Spleen (tissue), 13 donors: Measurements from ENCODE around the gene ATP1A2. TPM values are rescaled to one million over a fixed set of nuclear protein-coding genes. Genes with fewer than 3 reads are reported as not detected.
A peak's percentile ranks its signal among the peaks of the same experiment; 100 is the strongest.

Source experiments
- DNase-seq: peaks from one replicate; pipeline ENCODE4 v3.0.0-alpha.2; 2020
- H3K27ac ChIP-seq, 8 donors: fragments of 200-600 bp; sonication (generic) in 7 of 8; 1 replicate in 4 of 8; 2 replicates in 4 of 8; pipeline versions ENCODE4 v1.5.0 to v1.8.0; 2016 to 2021; ENCODE audit warnings: inconsistent platforms in 4 of 8, mild to moderate bottlenecking in 4 of 8, moderate library complexity in 1 of 8
- H3K27me3 ChIP-seq, 7 donors: fragments of 200-600 bp; sonication (generic) in 6 of 7; replicated peaks in 1 of 7; 1 replicate in 4 of 7; 2 replicates in 3 of 7; pipeline versions ENCODE4 v1.5.0 to v1.8.0; 2016 to 2021; ENCODE audit warnings: inconsistent platforms in 3 of 7, mild to moderate bottlenecking in 1 of 7
- H3K36me3 ChIP-seq, 6 donors: fragments of 200-600 bp; sonication (generic) in 5 of 6; 1 replicate in 4 of 6; 2 replicates in 2 of 6; pipeline versions ENCODE4 v1.5.0 to v1.8.0; 2016 to 2021; ENCODE audit warnings: inconsistent platforms in 2 of 6
- H3K4me1 ChIP-seq, 6 donors: fragments of 200-600 bp; sonication (generic) in 5 of 6; 1 replicate in 3 of 6; 2 replicates in 3 of 6; pipeline versions ENCODE4 v1.5.0 to v1.8.0; 2016 to 2021; ENCODE audit warnings: inconsistent platforms in 3 of 6
- H3K4me3 ChIP-seq, 8 donors: fragments of 200-600 bp; sonication (generic) in 7 of 8; 1 replicate in 4 of 8; 2 replicates in 4 of 8; pipeline versions ENCODE4 v1.5.0 to v1.8.0; 2016 to 2021; ENCODE audit warnings: inconsistent platforms in 4 of 8, mild to moderate bottlenecking in 4 of 8, moderate library complexity in 2 of 8
- H3K9me3 ChIP-seq, 8 donors: fragments of 200-600 bp; sonication (generic) in 7 of 8; 1 replicate in 4 of 8; 2 replicates in 4 of 8; pipeline versions ENCODE4 v1.5.0 to v1.8.0; 2016 to 2021; ENCODE audit warnings: inconsistent platforms in 4 of 8
- CTCF ChIP-seq, 11 experiments: fragments of 200-600 bp in 7 of 11; fragments of 450-650 bp in 4 of 11; sonication (generic) in 4 of 11; IDR thresholded peaks in 8 of 11; conservative IDR thresholded peaks in 3 of 11; 1 replicate in 7 of 11; 2 replicates in 4 of 11; pipeline versions ENCODE4 v1.4.0 to v1.8.0; 2016 to 2021; ENCODE audit warnings: antibody characterized with exemption in 11 of 11, inconsistent platforms in 4 of 11, mild to moderate bottlenecking in 1 of 11
- POLR2A ChIP-seq, 3 donors: fragments of 450-650 bp; IDR thresholded peaks; one replicate each; pipeline ENCODE4 v1.5.1; 2017; ENCODE audit warnings: antibody characterized with exemption in 3 of 3, mild to moderate bottlenecking in 1 of 3
- POLR2AphosphoS5 ChIP-seq, 3 donors: sonication (generic); formaldehyde crosslinking; IDR thresholded peaks; one replicate each; pipeline ENCODE4 v1.5.1; 2017; ENCODE audit warnings: antibody characterized with exemption in 3 of 3
- WGBS, 5 donors: extraction: QIAGEN DNeasy Blood & Tissue Kit in 3 of 5; methylation state at CpG; one replicate each; pipeline versions ENCODE4 v1.1.5 to v1.1.7; 2013 to 2018; 5-methylcytosine and 5-hydroxymethylcytosine counted together
- intact Hi-C: fragments of 100-400 bp; cut with DNase I; formaldehyde crosslinking; loops from one replicate; pipeline ENCODE4 v1.15.0; 2023; ENCODE audit warnings: low total_unique reads
- long read RNA-seq, 2 donors: transcript quantifications; one replicate each; lab custom pipeline, GENCODE V29; 2026
- polyA plus RNA-seq, 3 donors: library from polyadenylated mRNA; stranded (reverse); fragments of 200-250 nt; gene quantifications; one replicate each; pipeline ENCODE4 v1.2.1, GENCODE V29; 2013
- total RNA-seq, 7 donors: library from RNA; depleted of rRNA in 3 of 7; stranded (reverse); fragments of >200 nt in 3 of 7; fragmentation: NEBNext Ultra II Directional in 4 of 7; extraction: Animal tissue kit (Norgen Biotek cat#: 25700) in 4 of 7; gene quantifications; one replicate each; pipeline versions ENCODE4 v1.1.0 to v1.2.1, GENCODE V29; 2016 to 2021
- donor health status: healthy with polysubstance abuse.
- donor health status: DM: no; HTN: no; CAD: no; lungs with moderate emphysema.
- donor health status: DM: no; HTN: no; CAD: no.
- donor health status: Bipolar disorder and iron deficiency.
- donor health status: healthy.
- donor health status: DM: no; HTN: no; CAD: no.
- donor health status: DM: yes; HTN: yes; CAD: no.

The ATP1A2 gene
- 10 to 100 TPM in 1 of 7 donors, 1 to 10 TPM in 3, under 1 TPM in 3; 0.20 to 19.1 (median 1.1) TPM for total RNA-seq
- 1 to 10 TPM in 1 of 3 donors, under 1 TPM in 2; 0.13 to 1.7 (median 0.27) TPM for polyA plus RNA-seq
- long read RNA-seq, donor 1: 0 reads
- long read RNA-seq, donor 2: 0 reads

- Histone ChIP-seq H3K9me3 (no peaks in the 10 kb centered on the region), H3K27me3 (peaks cover 0 to 25% (median 0%) of the 10 kb centered on the region in 7 donors), H3K4me3 (peak within 1 kb of the TSS in 1 of 8 donors; percentile 0), H3K27ac (no peak within 1 kb of the TSS), H3K36me3 (no peaks in the 10 kb centered on the region), H3K4me1 (peaks cover 0 to 9% (median 0%) of the 10 kb centered on the region in 6 donors)
- TF ChIP-seq POLR2AphosphoS5 (IDR thresholded peaks at IDR 0.05) (no peak), CTCF (IDR thresholded peaks at IDR 0.05 in 8 of 11, conservative IDR thresholded peaks at IDR 0.05 in 3 of 11) (no peak), POLR2A (IDR thresholded peaks at IDR 0.05) (no peak)
- DNase-seq: no peak
- intact Hi-C loops: no loop called here
- 50 to 60% (median 59%) methylated on average over 15 to 16 of the region's 16 CpGs for WGBS, 5 donors
Observed at GRCh38 chr1:160115545-160116282, at the start of gene ATP1A2. Gene ATP1A2, plus strand, starts transcription at chr1:160115759. Its CDS starts 103 bp downstream, at chr1:160115862.

GRCh38 chr1:160066829-160067745 is 48.5 kb upstream of the ATP1A2 start:
- H3K27ac ChIP-seq: peak overlapping the region in 3 of 8 donors; percentile 23 to 41 (median 27)
- TF ChIP-seq POLR2A (IDR thresholded peaks at IDR 0.05): no peak
- no peak for TF ChIP-seq POLR2AphosphoS5 (IDR thresholded peaks at IDR 0.05)
- no peak for TF ChIP-seq CTCF (IDR thresholded peaks at IDR 0.05 in 8 of 11, conservative IDR thresholded peaks at IDR 0.05 in 3 of 11)
- H3K27me3 ChIP-seq: peaks cover 0 to 39% (median 0%) of the 10 kb centered on the region in 7 donors
- H3K36me3 ChIP-seq: no peaks in the 10 kb centered on the region
- no peak overlapping the region for H3K4me3 ChIP-seq
- DNase-seq: no peak
- intact Hi-C loops: no loop called here
- WGBS, 5 donors: 52 to 64% (median 60%) methylated on average over 6 of the region's 6 CpGs
- H3K9me3 ChIP-seq: no peaks in the 10 kb centered on the region
- H3K4me1 ChIP-seq: peaks cover 3 to 40% (median 14%) of the 10 kb centered on the region in 6 donors

- Histone ChIP-seq H3K9me3 (no peaks in the 10 kb centered on the region), H3K4me1 (peaks cover 3 to 40% (median 14%) of the 10 kb centered on the region in 6 donors), H3K27ac (peak overlapping the region in 1 of 8 donors; percentile 27), H3K4me3 (peak overlapping the region in 2 of 8 donors; percentile 63 to 74), H3K36me3 (no peaks in the 10 kb centered on the region), H3K27me3 (peaks cover 0 to 33% (median 0%) of the 10 kb centered on the region in 7 donors)
- intact Hi-C loops: no loop called here
- TF ChIP-seq CTCF (IDR thresholded peaks at IDR 0.05 in 8 of 11, conservative IDR thresholded peaks at IDR 0.05 in 3 of 11) (no peak), POLR2A (IDR thresholded peaks at IDR 0.05) (no peak), POLR2AphosphoS5 (IDR thresholded peaks at IDR 0.05) (no peak)
- DNase-seq: no peak
- WGBS, 5 donors: 65 to 83% (median 68%) methylated on average over 5 of the region's 5 CpGs
Observed at GRCh38 chr1:160068225-160068624, 47.3 kb upstream of the ATP1A2 start.
